HK-2 (cell line): Measurements from ENCODE around the gene GNL2.
A peak's percentile ranks its signal among the peaks of the same experiment; 100 is the strongest.
"Not testable (repeated sequence)": the region's sequence is repeated elsewhere in the genome, so short reads cannot be mapped to it uniquely, and the experiment has no call there.

Experiments used
- DNase-seq: peaks from one replicate; pipeline ENCODE4 v3.0.0-alpha.2; 2018; ENCODE audit not compliant: unreplicated experiment

Gene GNL2

DNA sequence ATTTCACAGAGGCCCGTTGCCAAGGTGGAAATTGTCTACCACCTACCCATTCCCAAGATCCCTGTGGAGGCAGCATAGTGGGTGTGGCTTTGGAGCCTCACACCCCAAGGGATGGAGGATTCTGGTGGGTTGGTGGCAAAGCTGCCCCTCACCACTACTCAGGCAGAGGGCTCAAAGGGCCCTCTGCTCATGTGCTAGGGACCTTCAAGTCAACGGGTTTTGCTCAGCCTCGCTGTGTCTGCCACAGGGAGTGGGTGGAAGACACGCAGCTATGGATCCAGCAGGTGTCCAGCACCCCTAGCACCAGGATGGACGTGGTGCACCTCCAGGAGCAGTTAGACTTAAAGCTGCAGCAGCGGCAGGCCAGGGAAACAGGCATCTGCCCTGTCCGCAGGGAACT is 36.7 kb downstream of the GNL2 start:
- no peak for DNase-seq

DNA sequence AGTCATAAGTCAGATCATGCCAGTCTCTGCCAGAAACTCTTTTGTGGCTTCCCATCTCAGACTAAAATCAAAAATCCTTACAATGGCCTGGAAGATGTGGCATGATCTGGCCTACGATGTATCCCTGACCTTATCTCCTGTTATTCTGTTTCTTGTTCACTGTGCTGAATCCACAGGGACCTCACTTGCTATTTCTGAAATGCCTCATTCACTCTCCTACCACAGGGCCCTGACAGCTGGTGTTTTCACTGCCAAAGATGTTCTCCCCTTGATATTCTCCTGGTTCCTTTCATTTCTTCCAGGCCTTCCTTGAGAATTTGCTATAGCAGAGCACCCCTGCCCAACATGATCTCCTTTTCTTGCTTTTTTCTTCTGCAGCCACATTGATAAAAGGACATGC is 37.3 kb downstream of the GNL2 start:
- DNase-seq, result no peak

DNA sequence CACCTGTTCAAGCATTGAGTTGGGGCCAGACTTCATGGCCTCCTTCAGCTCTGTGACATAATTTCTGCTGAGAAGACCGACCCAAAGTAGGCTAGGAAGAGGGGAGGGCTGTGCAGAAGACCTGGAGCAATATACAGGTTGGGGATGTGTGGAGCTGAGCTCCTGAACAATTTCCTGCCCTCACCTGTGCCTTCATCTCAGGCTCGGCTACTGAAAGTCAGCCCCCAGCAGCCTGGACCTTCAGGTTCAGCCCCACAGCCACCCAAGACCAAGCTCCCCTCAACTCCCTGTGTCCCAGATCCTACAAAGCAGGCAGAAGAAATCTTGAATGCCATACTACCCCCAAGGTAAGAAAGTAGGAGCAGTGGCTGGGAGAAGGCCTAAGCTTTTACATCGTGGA is 38.3 kb downstream of the GNL2 start:
- no peak for DNase-seq

DNA sequence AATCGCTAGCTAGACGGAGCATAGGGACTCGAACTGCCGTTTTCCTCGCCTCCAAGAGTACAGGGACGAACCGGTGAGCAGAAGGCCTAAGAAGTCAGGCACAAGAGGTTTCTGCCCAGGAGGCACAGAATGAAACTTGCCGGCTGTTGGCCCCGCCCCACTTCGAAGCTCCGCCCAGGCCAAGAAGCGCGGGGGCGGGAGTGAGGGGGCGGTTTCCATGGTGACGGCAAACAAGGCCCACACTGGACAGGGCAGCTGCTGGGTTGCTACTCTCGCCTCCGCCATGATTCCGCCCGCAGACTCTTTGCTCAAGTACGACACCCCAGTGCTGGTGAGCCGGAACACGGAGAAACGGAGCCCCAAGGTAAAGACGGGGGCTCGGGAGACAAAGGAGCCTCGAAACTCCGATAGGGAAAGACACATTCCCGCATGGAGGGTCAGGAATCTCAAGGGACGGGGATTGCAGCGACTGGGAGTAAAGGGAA is 39.0 kb downstream of the GNL2 start, which contains the start of gene DNALI1:
DNALI1 (plus strand) TSS at position 229 of the 485 bp plus-strand sequence; CDS start at position 284, 55 bp downstream.
- DNase-seq, result no peak

DNA sequence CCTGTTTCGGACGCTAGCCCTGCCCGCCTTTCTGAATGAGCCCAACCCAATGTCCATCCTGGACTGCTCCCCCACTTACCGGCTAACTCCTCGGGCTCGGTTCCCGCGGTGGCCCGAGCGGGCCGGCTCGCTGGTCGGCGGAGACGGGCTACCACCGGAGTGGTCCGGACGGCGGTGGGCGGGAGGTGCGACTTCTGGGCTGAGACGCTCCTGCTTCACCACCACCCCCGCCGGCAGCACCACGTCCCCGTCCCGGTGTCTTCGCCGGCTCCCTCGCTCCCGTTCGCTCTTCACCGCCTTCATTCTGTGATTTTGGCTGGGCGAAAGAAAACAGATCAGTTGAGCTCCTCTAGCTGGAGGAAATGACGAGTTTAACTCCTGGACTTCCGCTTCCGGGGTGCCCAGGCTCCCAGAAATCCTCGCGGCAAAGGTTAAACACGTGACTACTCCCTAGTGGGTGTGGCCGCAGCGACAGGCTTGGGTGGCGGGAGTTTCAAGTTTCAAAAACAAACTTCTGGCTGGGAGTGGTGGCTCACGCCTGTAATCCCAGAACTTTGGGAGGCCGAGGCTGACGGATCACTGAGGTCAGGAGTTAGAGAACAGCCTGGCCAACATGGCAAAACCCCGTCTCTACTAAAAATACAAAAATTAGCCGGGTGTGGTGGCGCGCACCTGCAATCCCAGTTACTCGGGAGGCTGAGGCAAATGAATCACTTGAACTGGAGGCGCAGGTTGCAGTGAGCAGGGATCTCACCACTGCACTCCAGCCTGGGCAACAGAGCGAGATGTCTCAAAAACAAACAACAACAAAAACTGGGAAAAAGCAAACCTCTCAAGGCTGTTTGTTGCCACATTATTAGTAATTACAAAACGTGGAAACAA is 41.6 kb downstream of the GNL2 start, which contains the start of gene SNIP1:
SNIP1 (minus strand) TSS at position 367 of the 882 bp plus-strand sequence; CDS start at position 303, 64 bp downstream.
- DNase-seq, result peak; percentile 82

DNA sequence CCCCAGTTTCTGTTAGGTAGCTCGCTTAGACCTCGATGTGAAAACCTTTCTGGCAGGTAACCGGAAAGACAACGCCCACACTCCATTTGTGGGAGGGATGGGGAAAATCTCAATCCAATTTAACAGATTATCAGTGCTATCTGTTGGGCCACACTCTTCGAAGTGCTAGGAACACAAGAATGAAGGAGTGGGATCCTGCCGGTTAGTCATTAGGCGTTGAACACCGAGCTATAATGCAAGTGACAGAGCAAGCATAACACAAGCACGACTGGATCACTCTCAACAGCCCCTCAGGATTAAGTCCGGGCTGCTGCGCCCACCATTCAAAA is 42.2 kb downstream of the GNL2 start:
- no peak for DNase-seq

DNA sequence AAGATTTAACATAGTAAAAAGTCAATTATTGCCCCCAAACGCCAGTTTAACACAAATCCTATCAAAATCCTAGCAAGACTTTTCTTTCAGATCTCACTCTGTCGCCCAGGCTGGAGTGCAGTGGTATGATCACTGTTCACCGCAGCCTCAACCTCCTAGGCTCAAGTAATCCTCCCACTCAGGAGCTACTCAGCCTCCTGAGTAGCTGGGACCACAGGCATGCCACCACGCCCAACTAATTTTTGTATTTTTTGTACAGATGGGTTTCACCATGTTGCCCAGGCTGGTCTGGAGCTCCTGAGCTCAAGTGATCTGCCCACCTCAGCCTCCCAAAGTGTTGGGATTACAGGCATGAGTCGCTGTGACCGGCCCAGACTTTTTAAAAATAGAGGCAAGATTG is 46.4 kb downstream of the GNL2 start:
- DNase-seq, result no peak

DNA sequence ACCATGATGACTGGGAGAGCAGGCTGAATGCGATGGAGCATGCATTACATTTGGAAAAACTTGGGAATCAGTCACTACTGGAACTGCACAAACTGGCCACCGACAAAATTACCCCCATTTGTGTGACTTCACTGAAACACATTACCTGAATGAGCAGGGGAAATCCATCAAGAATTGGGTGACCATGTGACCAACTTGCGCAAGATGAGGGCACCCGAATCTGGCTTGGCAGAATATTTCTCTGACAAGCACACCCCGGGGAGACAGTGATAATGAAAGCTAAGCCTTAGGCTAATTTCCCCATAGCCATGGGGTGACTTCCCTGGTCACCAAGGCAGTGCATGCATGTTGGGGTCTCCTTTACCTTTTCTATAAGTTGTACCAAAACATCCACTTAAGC is 50.7 kb downstream of the GNL2 start:
- DNase-seq, result no peak

DNA sequence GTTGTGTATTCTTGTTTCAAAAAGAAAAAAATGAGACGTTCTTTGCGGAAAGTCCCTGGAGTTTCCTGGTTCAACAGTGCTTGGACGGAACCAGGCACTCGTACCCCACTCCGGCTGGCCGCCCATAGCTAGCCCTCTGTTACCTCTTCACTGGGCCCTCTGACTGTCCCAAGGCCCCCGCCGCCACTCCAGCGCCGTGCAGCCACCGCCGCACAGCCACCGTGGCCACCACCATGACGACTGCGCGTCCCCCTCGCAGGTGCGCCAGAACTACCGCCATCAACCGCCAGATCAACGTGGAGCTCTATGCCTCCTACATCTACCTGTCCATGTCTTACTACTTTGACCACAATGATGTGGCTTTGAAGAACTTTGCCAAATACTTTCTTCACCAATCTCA is 51.2 kb downstream of the GNL2 start:
- DNase-seq, result no peak

DNA sequence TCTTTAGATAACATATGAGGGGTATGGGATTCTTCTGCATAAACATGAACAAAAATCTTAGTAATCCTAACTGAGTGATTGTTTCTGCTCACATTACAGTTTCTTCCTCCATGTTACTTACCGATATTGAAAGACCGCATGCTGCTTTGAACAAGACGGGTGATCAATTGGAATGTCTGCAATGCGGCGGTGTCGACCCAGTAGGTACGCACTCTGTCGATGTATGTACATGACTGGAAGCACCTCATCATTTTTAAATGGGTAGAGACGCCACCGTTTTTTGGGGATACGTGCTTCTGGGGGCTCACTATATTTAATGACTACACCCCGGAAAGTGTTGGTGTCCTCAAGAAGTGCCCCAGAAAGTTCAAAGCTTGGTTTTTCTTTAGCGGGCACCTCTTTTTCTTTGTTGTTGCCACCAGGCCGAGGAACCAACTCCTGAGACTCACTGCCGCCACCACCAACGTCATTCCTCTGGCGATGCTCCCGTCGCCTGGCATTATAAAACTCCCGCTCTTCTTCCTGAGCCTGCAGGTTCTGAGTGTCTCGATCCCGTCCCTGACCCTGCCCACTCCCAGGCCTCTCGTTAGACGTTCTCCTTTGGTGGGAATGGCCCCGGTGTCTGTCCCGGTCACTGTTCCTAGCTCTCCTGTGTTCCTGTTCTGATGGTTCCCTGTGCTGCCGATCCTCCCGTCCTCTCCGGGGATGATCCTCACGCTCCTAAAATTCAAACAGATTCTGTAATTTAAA is 55.5 kb downstream of the GNL2 start:
- DNase-seq, result no peak

DNA sequence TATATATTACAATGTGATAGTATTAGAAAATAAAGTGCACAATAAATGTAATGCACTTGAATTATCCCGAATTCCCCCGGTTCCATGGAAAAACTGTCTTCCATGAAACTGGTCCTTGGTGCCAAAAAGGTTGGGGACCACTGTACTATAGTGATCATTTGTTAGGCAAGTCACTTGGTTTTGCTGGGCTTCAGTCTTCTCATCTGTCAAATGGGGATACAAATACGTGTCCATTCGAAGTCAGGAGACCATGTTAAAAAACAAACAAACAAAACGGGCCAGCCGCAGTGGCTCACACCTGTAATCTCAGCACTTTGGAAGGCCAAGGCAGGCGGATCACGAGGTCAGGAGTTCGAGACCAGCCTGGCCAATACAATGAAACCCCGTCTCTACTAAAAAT is 56.6 kb downstream of the GNL2 start:
- DNase-seq, result not testable (repeated sequence)

DNA sequence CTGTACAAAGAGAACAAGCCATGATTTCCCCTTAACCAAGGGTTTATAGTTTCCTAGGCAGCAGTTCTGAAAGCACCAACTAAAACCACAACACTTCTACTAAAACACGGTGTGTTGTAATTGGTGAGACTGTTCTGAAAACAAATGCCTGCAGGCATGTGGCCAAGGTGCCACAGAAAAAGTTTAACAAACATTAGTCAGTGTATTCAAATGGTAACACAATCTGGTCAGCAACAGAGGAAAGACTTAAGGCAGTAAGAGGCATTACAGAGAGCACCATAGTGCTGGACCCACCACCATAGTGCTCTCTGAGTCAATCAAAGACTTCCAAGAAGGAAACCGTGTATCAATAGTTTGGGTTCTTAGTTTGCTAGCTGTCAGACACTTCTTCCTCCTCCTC is 58.4 kb downstream of the GNL2 start:
- no peak for DNase-seq

DNA sequence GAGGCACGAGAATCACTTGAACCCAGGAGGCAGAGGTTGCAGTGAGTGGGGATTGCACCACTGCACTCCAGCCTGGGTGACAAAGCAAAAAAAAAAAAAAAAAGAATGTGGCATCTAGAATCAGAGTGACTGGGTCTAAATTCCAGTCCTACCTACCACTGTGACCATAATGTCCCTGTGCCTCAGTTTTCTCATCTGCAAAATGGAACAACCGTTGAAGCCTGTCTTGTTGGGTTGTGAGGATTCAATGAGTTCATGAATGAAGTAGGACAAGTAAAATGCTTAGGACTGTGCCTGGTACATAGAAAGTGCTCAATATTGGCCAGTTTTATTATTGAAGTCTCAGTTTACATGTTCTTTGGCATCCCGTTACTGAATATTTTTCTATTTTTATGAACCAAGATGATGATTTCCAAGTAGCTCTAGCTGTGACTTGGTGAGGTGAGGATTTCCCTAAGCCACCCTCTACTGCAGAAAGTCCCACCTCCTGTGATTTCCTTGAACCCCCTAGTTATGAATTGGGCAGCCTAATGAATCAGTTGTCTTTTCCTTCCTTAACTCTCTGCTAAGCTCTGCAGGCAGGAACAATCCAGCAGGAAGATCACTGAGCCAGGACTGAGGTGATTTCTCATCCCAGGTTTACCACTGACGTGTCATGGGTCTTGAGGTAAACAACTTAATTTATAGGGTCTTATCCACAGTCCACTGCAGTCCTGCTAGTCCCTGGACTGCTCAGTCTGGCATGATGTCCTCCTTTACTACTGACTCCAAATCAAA is 62.2 kb downstream of the GNL2 start:
- DNase-seq, result no peak

DNA sequence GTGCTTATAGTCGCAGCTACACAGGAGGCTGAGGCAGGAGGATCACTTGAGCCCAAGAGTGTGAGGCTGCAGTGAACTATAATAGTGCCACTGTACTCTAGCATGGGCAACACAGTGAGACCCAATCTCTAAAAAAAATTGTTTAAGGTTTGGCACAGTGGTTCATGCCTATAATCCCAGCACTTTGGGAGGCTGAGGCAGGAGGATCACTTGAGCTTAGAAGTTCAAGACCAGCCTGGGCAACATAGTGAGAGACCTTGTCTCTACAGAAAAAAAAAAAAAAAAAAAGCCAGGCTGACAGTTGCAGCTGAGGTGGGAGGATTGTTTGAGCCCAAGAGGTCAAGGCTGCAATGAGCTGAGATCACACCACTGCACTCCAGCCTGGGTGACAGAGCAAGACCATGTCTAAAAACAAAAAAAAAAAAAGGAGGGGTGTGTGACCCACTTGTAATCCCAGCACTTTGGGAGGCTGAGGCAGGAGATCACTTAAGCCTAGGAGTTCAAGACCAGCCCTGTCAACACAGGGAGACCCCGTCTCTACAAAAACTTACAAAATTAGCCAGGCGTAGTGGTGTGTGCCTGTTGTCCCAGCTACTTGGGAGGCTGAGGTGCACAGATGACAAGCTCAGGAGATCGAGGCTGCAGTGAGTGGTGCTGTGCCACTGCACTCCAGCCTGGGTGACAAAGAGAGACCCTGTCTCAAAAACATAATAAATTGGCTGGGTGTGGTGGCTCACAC is 63.1 kb downstream of the GNL2 start:
- DNase-seq, result not testable (repeated sequence)

DNA sequence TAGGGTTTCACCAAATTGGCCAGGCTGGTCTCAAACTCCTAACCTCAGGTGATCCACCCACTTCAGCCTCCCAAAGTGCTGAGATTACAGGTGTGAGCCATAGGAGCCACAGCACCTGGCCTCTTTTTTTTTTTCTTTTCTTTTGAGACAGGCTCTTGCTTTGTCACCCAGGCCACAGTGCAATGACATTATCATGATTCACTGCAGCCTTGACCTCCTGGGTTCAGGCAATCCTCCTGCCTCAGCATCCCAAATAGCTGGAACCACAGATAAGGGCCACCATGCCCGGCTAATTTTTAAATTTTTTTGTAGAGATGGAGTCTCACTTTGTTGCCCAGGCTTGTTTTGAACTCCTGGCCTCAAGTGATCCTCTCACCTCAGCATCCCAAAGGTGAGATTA is 65.8 kb downstream of the GNL2 start:
- not testable (repeated sequence) for DNase-seq

DNA sequence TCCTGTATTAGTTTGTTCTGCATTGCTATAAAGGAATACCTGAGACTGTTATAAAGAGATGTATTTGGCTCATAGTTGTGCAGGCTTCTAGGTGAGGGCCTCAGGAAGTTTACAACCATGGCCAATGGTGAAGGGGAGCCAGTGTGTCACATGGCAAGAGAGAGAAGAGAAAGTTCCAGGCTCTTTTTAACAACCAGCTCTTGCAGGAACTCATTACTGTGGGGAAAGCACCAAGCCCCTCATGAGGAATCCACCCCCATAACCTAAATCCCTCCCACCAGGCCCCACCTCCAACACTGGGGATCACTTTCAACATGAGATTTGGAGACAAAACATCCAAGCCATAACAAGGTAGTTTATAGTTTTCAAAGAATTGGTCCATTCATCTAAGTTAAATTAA is 76.1 kb downstream of the GNL2 start:
- no peak for DNase-seq

DNA sequence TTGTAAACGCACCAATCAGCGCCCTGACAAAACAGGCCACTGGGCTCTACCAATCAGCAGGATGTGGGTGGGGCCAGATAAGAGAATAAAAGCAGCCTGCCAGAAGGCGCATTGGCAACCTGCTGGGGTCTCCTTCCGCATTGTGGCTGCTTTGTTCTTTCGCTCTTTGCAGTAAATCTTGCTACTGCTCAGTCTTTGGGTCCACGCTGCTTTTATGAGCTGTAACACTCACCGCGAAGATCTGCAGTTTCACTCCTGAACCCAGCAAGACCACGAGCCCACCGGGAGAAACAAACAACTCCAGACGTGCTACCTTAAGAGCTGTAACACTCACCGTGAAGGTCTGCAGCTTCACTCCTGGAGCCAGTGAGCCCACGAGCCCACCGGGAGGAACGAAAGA is 76.8 kb downstream of the GNL2 start:
- not testable (repeated sequence) for DNase-seq

DNA sequence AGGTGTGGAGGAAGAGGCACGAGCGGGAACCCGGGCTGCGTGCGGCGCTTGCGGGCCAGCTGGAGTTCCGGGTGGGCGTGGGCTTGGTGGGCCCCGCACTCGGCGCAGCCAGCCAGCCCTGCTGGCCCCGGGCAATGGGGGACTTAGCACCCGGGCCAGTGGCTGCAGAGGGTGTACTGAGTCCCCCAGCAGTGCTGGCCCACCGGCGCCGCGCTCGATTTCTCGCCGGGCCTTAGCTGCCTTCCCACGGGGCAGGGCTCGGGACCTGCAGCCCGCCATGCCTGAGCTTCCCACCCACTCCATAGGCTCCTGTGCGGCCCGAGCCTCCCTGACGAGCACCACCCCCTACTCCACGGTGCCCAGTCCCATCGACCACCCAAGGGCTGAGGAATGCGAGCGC is 77.5 kb downstream of the GNL2 start:
- not testable (repeated sequence) for DNase-seq

DNA sequence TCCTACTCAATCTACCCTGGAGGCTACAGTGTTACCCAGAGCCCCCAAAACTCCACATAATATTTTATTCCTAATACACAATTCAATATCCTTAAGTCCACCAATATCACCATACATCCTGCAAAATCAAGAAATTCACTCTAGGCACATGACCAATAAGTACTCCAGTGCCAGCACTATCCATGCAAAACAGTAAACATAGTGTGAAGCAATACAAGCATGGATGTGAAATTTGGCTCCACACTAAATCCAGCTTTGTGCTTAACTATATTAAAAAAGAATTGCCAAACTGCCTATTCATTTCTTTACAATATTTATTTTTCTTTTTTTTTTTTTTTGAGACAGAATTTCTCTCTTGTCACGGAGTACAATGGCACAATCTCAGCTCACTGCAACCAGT is 78.2 kb downstream of the GNL2 start:
- DNase-seq, result no peak
